CD4-positive, alpha-beta T cell treated with Interleukin-1 beta for 1 hour (primary cell): ENCODE results near the gene MRPS18A.

Experiments
- DNase-seq, 2 donors: peaks; one replicate each; pipeline ENCODE4 v3.0.0-alpha.2; 2020 to 2022

Gene MRPS18A

DNA sequence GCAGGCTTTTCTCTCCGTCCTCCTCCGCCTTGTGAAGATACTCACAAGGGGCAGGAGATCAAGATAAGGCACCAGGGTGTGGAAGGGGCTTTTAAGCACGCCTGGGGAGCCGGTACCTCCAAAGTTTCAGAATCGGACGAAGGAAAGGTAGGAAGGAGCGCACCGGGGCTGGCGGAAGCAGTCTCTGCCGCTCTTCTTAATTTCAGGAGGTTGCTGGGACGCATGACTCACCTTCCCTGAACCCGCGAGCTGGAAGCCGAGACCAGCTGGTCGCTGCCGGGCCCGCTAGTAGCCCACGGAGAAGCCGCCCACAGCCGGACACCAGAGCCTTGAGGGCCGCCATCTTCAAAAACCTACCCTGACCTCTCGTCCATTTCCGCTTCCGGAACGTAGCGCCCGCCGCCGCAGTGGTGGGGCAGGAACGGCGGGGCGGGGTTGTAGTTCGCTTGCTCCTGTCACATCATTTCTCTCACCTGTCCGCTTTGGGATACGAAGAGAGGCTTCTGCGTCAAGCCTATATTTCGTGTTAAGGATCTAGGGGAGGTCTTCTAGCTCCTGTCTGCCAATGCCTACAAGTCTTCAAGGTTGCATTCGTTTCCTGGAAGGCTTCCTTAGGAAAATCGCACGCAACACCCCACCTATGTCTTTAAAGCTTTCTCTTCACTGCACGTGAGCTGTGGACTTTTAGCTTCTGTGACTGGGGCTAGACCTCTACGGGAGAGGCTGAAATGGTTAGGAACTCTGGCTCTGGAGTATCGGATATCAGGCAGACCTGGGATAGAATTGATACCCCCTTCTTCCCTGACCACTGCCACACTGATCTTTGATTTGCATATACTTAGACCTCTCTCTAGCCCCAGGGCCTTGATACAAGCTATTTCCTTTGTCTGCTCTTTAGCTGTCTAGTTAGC is at the start of gene MRPS18A:
MRPS18A (minus strand) TSS at position 355 of the 911 bp plus-strand sequence; CDS start at position 343, 12 bp downstream.
- DNase-seq: peak; percentile 75 to 77

GRCh38 chr6:43736844-43737243 is 49.3 kb upstream of the MRPS18A start:
- no peak for DNase-seq

DNA sequence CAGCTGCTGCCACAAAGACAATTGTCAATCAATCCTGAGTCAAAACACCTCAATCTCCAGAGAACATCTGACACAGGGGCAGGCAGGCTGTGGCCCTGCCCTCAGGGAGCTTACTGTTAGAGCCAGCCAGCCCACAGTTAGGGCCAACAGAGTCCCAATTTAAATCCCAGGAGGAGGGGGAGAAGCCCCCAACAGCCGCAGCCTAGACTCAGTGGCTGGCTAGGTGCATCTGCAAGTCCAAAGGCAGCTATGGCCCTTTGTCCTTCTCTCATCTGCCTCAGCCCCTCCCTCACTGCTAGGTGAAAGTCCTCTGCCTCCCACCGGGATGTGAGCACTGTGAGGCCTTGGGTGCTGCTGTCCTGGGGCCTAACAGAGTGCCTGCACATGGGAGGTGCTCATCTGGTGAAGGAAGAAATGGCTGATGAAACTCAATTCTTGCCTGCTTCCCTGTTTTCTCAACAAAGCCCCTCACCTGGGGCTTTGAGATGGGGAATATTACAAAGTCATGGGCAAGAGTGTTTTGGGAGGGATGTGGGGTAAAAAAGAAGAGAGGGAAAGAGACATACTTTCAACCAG is 48.7 kb upstream of the MRPS18A start:
- no peak for DNase-seq

- no peak for DNase-seq
Observed at GRCh38 chr6:43735642-43736199, 48.1 kb upstream of the MRPS18A start.

GRCh38 chr6:43734294-43734665 is 46.7 kb upstream of the MRPS18A start:
- DNase-seq: no peak

DNA sequence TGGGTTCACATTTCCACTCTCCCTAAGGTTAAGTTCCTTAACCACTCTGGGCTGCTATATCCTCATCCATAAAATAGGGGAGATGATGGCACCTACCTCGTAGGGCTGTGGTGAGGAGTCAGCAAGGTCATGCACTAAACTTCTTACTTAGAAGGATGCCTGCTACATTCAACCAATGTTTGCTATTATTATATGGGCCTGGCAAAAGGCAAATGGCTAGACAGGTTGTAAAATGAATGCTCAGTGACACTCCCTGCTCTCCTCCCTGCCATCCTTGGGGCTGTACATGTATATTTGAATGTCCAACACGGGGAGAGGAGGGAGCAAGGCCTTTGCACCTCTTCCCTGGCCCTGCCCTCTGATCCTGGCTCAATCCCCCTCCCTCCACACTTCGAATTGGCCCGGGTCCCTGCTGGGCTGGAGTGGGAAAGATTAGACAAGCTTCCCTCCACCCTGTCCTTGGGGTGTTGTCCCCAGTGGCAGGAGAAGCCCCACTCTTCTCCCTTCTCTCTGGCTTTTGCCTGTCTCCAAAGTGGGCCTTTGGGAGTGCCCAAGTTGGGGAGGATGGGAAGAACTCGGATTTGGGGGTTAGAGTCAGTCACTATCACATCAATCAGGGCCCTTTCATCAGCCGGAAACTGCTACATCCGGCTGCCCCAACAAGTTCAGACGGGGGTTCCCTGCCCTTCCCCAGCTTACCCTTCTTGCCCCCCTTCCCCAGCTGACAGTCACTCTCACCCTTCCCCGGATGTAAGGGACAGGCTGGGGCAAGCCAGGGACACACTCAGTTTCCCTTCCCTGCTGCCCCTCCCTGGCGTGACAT is 46.1 kb upstream of the MRPS18A start:
- DNase-seq: peak; percentile 60 to 65

GRCh38 chr6:43730634-43731033 is 43.0 kb upstream of the MRPS18A start:
- DNase-seq: no peak

DNA sequence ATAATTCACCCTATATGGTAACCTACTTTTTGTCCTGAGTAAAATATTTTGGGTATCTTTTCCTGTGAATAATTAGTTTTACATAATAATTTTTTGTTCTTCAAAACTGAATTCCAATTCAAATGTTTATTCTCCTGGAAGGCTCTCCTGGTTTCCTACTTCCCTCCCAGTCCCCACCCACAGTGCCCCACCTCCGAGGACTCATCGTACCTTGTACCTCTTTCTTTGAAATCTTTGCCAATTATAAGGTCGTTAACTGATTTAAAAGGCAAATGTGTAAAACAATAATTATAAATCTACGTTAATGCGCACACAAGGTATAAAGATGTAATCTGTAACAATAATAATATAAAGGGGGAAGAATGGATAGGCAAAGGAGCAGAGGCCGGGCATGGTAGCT is 41.9 kb upstream of the MRPS18A start:
- DNase-seq: no peak

- no peak for DNase-seq
Observed at GRCh38 chr6:43728586-43728985, 41.0 kb upstream of the MRPS18A start.

DNA sequence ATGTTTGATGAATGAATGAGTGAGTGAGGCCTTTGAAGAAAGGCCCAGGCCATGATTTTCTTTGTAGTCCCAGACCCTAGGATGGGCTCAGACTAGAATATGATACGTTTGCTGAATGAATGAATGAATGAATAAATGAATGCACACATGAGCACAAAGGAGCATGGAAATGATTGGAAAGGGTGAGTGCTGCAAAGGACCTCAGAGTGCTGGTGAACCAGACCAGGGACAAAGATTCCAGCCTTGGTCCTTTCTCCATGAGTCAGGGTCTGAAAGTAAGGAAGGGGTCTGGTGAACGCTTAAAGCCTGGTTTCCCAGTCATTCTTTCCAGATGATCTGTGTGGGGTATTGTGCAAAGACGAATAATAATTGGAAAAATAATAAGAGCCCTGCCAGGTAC is 40.0 kb upstream of the MRPS18A start:
- no peak for DNase-seq

DNA sequence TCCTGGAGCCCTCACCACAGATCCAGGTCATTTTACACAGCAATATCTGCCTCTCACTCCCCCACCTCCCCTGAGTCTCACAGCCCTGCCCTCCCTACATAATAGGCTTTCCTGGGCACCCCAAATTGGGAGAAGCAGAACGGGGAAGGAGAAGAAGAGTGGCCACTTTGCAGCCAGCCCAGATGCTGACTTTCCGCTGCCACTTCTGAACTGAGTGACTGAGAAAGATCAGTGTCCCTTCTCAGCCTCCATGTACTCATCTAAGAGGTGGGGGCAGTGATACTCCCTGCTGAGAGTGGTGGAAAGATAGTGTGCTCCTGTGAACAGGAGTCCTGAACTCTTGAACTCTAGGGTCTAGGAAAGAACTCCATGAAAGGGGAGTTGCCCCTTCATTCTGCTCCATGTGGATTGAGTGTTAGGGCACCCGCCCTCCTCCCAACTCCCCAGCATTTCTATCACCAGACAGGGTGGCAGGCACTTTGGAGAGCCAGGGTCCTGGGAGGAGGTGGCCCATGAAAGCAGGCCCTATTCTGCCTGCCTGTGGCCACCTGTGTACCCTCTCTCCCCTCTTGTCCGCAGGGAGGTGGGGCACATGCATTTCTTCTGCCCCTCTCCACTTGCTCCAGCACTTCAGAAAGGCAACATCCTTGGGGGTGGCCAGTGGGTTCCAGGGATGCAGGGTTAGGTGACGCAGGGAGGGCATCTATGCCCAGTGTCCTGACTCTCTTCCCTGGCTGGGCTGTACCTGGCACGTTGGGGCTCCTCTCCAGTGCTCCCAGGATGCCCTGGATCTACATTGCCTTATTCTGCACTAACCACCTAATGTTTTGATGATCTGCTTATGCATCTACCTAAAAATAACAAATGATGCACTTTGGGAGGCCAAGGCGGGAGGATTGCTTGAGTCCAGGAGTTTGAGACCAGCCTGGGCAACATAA is 38.3 kb upstream of the MRPS18A start:
- no peak for DNase-seq

DNA sequence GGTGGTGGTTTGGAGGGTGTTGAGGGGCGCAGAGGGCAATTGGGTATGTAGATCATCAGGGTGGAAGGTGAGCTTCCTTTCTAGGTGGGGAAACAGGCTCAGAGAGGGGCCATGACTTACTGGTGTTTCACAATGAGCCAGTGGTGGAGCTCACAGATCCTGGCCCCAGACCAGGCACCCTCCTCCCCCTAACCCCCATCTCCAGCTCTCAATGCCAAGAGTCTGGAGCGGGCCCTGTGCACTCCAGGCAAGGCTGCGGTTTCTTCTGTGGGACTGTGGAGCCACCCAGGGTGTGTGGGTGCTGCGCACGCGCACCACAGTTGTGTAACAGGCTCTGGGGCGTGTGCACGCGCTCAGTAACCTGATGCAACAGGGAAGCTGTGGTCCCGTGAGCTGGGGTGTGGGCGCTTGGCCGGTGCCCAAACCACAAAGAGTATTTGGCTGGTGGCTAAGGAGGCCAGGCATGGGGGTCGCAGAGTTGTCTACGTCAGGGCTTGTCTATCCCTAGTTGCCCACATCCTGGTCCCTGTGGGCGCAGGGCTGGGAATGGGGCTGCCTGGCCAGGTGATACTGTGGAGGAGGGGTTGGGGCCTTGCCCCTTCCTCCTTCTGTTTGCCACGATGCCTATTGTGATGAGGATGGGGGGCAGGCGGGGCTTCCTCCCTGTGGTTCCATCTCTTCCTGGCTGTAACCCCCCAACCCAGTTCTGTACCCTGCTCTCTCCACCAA is 37.5 kb upstream of the MRPS18A start:
- DNase-seq: peak; percentile 67 to 87

- no peak for DNase-seq
Observed at GRCh38 chr6:43724354-43724753, 36.8 kb upstream of the MRPS18A start.

DNA sequence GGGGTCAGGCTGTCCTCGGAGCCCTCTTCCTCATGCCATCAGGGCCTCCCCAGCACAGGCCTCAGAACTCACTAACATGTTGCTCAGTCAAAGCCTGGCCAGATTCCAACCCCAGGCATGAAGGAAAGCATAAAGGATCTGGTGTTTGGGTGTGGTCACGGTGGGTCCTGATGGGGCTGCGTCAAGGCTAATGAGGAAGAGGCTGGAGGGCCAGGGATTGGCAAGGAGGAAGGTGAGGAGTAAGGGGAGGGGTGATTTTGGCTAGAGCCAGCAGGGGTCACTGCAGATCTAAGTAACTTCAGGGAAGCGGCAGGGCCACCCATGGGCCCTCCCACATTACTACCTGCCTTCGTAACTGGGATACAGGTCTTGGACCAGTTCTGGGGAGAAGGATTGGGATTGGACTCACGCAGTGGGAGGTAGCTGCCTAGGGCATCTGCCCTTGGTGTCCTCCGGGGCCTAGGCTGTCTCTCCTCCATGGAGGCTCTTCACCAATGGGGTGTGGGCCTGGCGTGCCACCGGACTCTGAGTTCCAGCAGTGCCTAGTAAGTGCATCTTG is 36.2 kb upstream of the MRPS18A start:
- peak; percentile 66 to 73 for DNase-seq

GRCh38 chr6:43722920-43723545 is 35.4 kb upstream of the MRPS18A start:
- DNase-seq: peak in 1 of 2 donors; percentile 25

DNA sequence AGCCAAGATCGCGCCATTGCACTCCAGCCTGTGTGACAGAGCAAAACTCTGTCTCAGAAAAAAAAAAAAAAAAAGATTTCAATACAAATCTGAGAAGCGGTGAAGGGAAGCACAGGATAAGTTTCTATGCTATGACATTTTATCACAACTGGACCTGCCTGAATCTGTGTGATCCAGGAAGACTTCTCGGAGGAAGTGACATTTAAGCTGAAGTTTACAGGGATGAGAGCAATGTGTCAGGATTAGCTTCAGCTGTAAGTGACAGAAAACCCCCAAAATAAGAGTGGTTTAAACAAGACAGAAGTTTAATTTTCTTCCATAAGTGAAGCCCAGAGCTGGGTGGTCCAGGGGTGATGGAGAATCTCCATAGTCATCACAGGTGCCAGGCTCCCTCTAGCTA is 33.4 kb upstream of the MRPS18A start:
- DNase-seq: no peak

DNA sequence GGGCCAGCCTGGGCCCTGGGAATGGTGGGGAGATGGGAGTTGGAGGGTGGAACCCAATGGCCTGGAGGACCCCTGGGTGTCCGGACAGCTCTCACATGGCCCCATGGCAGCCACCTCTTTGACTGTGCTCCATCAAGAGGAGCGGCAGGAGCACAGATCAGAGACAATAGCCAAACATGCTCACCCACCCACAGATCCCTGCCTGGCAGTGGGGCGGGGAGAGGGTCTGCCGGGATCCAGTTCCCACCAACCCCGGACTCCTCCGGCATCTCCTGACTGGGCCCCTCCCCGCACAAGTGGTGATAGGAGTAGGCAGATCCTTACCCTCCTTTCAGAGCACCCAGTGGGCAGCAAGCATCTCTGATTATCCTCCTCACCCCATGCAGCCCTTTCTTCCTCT is 31.9 kb upstream of the MRPS18A start:
- DNase-seq: no peak

GRCh38 chr6:43718387-43719105 is 31.0 kb upstream of the MRPS18A start:
- no peak for DNase-seq

DNA sequence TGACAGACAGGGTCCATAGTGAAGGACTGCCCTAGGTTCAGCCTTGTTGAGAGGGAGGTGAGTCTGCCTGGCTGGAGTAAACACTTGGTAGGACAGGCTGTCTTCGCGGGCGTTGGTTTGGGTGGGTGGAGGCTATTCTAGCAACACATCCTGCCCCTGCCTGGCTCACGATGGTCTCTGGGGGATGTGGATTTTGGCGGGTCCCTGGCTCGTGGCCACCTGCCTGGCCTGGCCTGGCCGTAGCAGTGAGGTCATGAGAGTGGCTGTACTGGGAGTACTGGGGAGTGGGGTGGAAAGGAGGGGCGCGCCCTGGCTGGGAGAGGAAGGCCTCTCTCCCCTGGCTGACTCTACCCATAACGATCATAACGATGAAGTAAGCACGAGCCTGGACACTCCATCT is 30.2 kb upstream of the MRPS18A start:
- no peak for DNase-seq

GRCh38 chr6:43717389-43717788 is 29.8 kb upstream of the MRPS18A start:
- no peak for DNase-seq
